ENCODE measurements around the gene TEDC1. TPM values are rescaled to one million over a fixed set of nuclear protein-coding genes. Genes with fewer than 3 reads are reported as not detected.

TEDC1 gene
- total RNA-seq, 3 donors from 2014 or later, result 4.9 to 7.8 (median 6.7) TPM

GRCh38 chr14:105536051-105536450, 45.0 kb downstream of the TEDC1 start:
- H3K27me3 ChIP-seq, result peaks cover 2 to 9% of the 10 kb centered on the region in 2 donors
- no peaks in the 10 kb centered on the region for H3K36me3 ChIP-seq
- H3K4me1 ChIP-seq, result no peaks in the 10 kb centered on the region
- no peak overlapping the region for H3K4me3 ChIP-seq
- no peak for TF ChIP-seq POLR2A (IDR thresholded peaks at IDR 0.05)
- TF ChIP-seq, protein P1, sequence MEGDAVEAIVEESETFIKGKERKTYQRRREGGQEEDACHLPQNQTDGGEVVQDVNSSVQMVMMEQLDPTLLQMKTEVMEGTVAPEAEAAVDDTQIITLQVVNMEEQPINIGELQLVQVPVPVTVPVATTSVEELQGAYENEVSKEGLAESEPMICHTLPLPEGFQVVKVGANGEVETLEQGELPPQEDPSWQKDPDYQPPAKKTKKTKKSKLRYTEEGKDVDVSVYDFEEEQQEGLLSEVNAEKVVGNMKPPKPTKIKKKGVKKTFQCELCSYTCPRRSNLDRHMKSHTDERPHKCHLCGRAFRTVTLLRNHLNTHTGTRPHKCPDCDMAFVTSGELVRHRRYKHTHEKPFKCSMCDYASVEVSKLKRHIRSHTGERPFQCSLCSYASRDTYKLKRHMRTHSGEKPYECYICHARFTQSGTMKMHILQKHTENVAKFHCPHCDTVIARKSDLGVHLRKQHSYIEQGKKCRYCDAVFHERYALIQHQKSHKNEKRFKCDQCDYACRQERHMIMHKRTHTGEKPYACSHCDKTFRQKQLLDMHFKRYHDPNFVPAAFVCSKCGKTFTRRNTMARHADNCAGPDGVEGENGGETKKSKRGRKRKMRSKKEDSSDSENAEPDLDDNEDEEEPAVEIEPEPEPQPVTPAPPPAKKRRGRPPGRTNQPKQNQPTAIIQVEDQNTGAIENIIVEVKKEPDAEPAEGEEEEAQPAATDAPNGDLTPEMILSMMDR (IDR thresholded peaks at IDR 0.05), result no peak
- TF ChIP-seq POLR2AphosphoS5 (IDR thresholded peaks at IDR 0.05), result no peak
- H3K9me3 ChIP-seq, result no peaks in the 10 kb centered on the region
- no peak for DNase-seq (ENCODE audit: low spot score in 2 of 2)
- H3K27ac ChIP-seq, result no peak overlapping the region
- intact Hi-C loops (cut with DNase I; ENCODE audit: low total_unique reads), result no loop called here

GRCh38 chr14:105536691-105537579, 45.9 kb downstream of the TEDC1 start:
- DNase-seq (ENCODE audit: low spot score in 2 of 2), result no peak
- Histone ChIP-seq H3K27me3 (peaks cover 2 to 9% of the 10 kb centered on the region in 2 donors), H3K27ac (no peak overlapping the region), H3K9me3 (no peaks in the 10 kb centered on the region), H3K36me3 (no peaks in the 10 kb centered on the region), H3K4me1 (no peaks in the 10 kb centered on the region), H3K4me3 (no peak overlapping the region)
- no peak for TF ChIP-seq POLR2A (IDR thresholded peaks at IDR 0.05)
- TF ChIP-seq POLR2AphosphoS5 (IDR thresholded peaks at IDR 0.05), result no peak
- TF ChIP-seq, protein P1 (IDR thresholded peaks at IDR 0.05), result no peak
- intact Hi-C loops (cut with DNase I; ENCODE audit: low total_unique reads), result no loop called here

- Histone ChIP-seq H3K4me1 (no peaks in the 10 kb centered on the region), H3K9me3 (peaks cover 3 to 6% of the 10 kb centered on the region in 2 donors), H3K27me3 (peaks cover 2 to 9% of the 10 kb centered on the region in 2 donors), H3K4me3 (peak overlapping the region in 1 of 3 donors; percentile 50), H3K27ac (no peak overlapping the region), H3K36me3 (no peaks in the 10 kb centered on the region)
- no peak for TF ChIP-seq POLR2AphosphoS5 (IDR thresholded peaks at IDR 0.05)
- TF ChIP-seq, protein P1 (IDR thresholded peaks at IDR 0.05), result peak; percentile 65 to 88 (median 81)
- intact Hi-C loops (cut with DNase I; ENCODE audit: low total_unique reads), result no loop called here
- peak in 1 of 2 donors; percentile 71 for DNase-seq (ENCODE audit: low spot score in 2 of 2)
Observed at GRCh38 chr14:105537580-105538474, 46.8 kb downstream of the TEDC1 start.

DNA sequence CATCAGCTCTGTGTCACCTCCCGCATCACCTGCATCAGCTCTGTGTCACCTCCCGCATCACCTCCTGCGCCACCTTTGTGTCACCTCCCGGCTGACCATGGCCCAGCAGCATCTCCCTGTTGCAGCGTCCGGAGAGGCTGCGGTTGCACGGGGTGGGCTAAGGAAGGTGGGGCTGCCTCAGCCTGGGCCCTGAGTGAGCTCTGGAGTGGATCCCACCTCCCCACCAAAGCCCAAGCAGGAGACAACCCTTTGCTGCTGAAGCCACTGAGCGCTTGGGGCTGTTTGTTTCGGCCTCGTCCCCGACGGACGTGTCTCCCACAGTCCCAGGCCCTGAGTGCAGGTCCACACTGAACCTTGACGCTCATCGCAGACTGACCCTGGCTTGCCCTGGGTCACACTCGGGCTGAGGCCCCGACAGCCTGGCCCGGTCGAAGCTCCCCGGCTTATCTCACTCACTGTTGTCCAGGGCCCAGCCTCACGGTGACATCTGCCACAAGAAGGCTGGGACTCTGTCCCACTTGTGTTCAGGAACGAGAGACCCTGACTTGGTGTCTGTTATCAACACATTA, 47.5 kb downstream of the TEDC1 start:
- TF ChIP-seq POLR2AphosphoS5 (IDR thresholded peaks at IDR 0.05) (no peak), POLR2A (IDR thresholded peaks at IDR 0.05) (no peak)
- TF ChIP-seq, protein P1 (IDR thresholded peaks at IDR 0.05), result no peak
- H3K27me3 ChIP-seq, result peaks cover 2 to 9% of the 10 kb centered on the region in 2 donors
- DNase-seq (ENCODE audit: low spot score in 2 of 2), result no peak

More for the DNA sequence above, 47.5 kb downstream of the TEDC1 start:
- no peak overlapping the region for H3K27ac ChIP-seq
- peaks cover 7 to 13% of the 10 kb centered on the region in 2 donors for H3K9me3 ChIP-seq
- H3K36me3 ChIP-seq, result no peaks in the 10 kb centered on the region
- H3K4me3 ChIP-seq, result no peak overlapping the region
- intact Hi-C loops (cut with DNase I; ENCODE audit: low total_unique reads), result no loop called here
- H3K4me1 ChIP-seq, result no peaks in the 10 kb centered on the region

All from breast epithelium (tissue), 4 donors.